Measurements from ENCODE around the gene YWHAE. TPM values are rescaled to one million over a fixed set of nuclear protein-coding genes. Genes with fewer than 3 reads are reported as not detected.
A peak's percentile ranks its signal among the peaks of the same experiment; 100 is the strongest.

YWHAE gene
- total and polyA plus RNA-seq, 9 of the 15 experiments (the other 6 are each of a cell fraction or from before 2014, with no cell fraction given) = 184 to 727 (median 448) TPM

GRCh38 chr17:1322014-1322428, 78.0 kb downstream of the YWHAE start (continued):
- TF ChIP-seq RNF2 (IDR thresholded peaks at IDR 0.05) = peak; percentile 71; the same call in 1 of the 2 replicates
- peak; percentile 51 for TF ChIP-seq VEZF1 (CRISPR knock-in tag; IDR thresholded peaks at IDR 0.05)
- peak in 1 of 2 experiments; percentile 68; a peak in 1 of 4 replicates for TF ChIP-seq ZMIZ1 (IDR thresholded peaks at IDR 0.05; ENCODE audit: low read depth in 2 of 2, low read length in 2 of 2)
- no peak for TF ChIP-seq ATF1 (CRISPR knock-in tag; IDR thresholded peaks at IDR 0.05)
- TF ChIP-seq ATF1 (tag; IDR thresholded peaks at IDR 0.05) = peak; percentile 89
- 0 out of 2 replicates have a peak, but pooled peaks have one; percentile 33 for TF ChIP-seq ZEB2 (IDR thresholded peaks at IDR 0.05)
- 0 out of 2 replicates have a peak, but pooled peaks have one; percentile 12 for TF ChIP-seq SPI1 (IDR thresholded peaks at IDR 0.05; ENCODE audit: borderline replicate concordance, low read depth, low read length)
- TF ChIP-seq ZNF589 (CRISPR knock-in tag; IDR thresholded peaks at IDR 0.05; ENCODE audit: low read depth) = peak; percentile 75; the same call in 1 of the 2 replicates
- peak; percentile 72; the same call in 1 of the 2 replicates for TF ChIP-seq ZBED1 (IDR thresholded peaks at IDR 0.05)
- no peak for TF ChIP-seq ZSCAN29 (IDR thresholded peaks at IDR 0.05)
- peak; percentile 80 for TF ChIP-seq THRA (IDR thresholded peaks at IDR 0.05)
- peak; percentile 45; the same call in 1 of the 2 replicates for TF ChIP-seq EP400 (IDR thresholded peaks at IDR 0.05)
- TF ChIP-seq ZNF212 (CRISPR knock-in tag; IDR thresholded peaks at IDR 0.05) = no peak
- no peak for TF ChIP-seq ZNF184 (CRISPR knock-in tag; IDR thresholded peaks at IDR 0.05)
- TF ChIP-seq REST (IDR thresholded peaks at IDR 0.05; ENCODE audit: borderline replicate concordance) = peak; percentile 23; the same call in 1 of the 2 replicates
- TF ChIP-seq REST (CRISPR knock-in tag; IDR thresholded peaks at IDR 0.05; ENCODE audit: low read depth) = no peak

Data from K562 (cell line).